ENCODE results near the gene SAA1.
A peak's percentile ranks its signal among the peaks of the same experiment; 100 is the strongest.
"Not testable (repeated sequence)": the region's sequence is repeated elsewhere in the genome, so short reads cannot be mapped to it uniquely, and the experiment has no call there.

SAA1 gene

DNA sequence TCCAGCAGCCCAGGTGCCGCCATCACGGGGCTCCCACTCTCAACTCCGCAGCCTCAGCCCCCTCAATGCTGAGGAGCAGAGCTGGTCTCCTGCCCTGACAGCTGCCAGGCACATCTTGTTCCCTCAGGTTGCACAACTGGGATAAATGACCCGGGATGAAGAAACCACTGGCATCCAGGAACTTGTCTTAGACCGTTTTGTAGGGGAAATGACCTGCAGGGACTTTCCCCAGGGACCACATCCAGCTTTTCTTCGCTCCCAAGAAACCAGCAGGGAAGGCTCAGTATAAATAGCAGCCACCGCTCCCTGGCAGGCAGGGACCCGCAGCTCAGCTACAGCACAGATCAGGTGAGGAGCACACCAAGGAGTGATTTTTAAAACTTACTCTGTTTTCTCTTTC lies at the start of gene SAA1:
SAA1 (plus strand) TSS at position 316 of the 400 bp plus-strand sequence. CDS start 624 bp downstream, outside the sequence.
- DNase-seq = no peak

DNA sequence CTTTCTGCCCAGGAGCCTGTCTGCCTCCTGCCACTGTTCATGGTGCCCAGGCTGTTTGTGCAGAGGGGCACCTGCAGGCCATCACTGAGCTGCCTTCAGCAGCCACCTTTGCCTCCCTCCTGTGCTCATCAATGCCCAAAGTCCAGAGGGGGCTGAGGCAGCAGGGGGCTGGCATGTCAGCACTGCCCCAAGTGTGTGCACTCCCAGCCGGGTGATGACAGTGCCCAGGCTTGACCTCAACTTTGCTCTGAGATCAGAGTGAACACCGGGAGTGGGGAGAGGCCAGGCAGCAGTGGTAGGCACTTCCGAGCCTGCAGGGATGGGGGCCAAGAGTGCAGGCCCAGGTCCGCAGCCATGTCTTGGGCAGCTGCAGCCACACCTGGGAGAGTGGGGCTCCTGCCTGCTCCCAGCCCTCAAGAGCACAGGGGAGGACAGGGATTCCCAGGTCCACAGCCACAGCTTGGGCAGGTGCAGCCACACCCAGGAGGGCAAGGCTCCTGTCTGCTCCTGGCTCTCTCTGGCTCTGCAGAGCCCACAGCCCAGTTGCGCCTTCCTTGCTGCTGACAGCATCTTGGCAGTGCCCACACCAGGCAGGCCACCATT lies 44.7 kb upstream of the SAA1 start:
- no peak for DNase-seq

DNA sequence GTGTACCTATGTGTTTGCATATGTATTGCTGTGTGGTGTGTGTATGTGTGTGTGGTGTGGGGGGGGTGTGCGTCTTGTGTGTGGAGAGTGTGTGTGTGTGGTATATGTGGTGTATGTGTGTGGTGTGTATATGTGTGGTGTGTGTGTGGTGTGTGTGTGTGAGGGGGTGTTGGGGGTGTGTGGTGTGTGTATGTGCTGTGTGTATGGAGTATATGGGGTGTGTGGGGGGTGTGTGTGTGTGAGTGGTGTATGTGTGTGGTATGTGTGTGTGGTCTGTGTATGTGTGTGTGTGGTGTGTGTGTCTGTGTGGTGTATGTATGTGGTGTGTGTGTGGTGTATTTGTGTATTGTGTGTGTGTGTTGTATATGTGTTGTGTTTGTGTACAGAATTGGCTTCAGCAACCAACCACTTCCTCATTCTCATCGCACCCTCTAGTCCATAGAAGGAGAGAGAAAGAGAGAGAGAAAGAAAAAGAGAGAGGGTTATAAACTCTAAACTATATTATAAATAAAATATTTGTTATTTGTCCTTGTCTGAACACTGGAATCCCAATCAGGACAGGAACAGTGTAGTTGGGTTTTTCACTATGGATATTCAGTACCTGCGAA lies 43.1 kb upstream of the SAA1 start:
- no peak for DNase-seq

DNA sequence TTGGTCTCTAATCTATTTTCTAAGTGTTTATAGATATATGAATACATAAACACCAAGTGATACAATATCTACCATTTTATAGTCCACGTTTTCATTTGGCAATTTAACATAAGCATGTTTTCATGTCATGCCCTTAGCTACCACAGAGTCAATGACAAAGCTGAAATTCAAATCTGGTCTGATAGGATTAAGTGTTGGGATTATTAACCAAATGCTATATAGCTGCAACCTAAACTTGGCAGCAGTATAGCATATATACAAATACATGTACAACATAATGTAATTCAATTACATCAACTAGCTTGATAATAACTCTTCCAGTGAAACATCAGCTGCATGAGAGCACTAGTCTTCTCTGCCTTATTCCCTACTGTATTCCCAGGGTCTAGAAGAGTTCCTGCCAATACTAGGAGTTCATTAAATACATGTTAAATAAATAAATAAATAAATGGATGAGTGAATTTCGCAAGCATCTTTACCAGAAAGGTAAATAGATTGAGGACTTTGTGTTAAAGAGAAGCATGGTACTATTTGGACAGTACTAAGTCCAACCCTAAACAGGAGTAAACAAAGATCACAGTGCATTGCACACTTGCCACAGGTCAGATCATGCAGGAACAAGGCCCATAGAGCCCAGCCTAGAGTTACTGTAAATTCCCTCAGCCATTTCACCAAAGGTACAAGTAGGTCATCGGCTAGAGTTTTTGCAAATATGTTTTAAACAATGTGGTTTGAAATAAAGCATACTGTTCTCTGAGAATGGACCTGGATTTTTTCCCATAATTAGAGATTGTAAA lies 42.3 kb upstream of the SAA1 start:
- DNase-seq = no peak

DNA sequence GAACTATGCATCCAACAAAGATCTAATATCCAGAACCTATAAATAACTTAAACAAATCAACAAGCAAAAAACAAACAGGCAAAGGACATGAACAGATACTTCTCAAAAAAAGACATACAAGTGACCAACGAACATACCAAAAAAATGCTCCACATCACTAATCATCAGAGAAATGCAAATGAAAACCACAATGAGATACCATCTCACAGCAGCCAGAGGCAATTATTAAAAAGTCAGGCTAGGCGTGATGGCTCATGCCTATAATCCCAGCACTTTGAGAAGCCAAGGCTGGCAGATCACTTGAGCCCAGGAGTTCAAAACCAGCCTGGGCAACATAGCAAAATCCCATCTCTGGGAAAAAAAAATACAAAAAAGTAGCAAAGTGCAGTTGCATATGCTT lies 40.2 kb upstream of the SAA1 start:
- DNase-seq = no peak

DNA sequence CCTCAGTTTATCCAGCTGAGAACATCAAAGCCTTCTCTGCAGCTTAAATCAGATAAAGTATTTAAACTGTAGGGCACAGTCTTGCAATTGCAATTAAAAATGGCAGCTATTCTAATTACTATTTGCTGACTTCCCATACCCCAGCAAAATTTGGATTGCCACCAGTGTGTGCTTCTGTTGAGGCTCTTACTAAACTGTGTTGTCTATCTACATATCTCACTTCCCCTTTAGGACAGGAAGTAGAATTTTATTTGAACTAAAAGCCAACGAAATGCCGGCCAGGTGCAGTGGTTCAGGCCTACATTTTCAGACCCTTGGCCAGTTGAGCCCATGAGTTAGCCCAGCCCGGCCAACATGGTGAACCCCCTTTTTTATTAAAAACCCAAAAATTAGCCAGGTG lies 36.6 kb upstream of the SAA1 start:
- DNase-seq = no peak

DNA sequence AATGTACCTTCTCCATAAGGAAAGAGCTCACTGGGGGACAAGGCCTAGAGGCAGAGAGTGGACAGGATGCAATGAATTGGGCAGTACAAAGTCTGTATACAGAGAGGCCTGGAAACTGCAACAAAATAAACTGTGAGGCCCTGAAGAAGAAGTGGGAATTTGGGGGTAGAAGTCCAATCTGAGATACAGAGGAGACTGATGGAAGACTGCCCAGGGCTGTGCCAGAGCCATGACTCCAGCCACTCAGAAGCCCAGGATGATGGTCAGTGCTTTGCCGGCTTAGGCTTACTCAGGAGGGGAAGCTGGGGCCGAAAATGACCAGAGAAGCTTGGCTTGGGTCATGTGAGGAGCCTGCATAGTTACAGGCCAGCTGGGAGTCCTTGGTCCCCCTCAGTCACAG lies 35.2 kb upstream of the SAA1 start:
- DNase-seq = no peak

DNA sequence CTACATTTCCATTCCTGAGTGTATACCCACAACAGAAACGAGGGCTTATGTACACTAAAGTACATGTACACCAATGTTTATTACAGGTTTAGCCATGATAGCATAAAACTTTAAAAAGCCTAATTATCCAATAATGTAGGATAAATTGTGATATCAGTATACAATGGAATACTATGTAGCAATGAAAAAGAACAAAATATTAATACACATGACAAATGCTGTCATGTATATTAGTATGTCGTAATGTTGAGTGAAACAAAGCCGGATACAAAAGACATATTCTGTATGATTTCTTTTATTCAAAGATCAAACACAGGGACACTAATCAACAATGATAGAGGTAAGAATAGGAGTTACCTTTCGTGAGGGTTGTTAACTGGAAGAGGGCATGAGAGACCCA lies 32.2 kb upstream of the SAA1 start:
- DNase-seq = no peak

DNA sequence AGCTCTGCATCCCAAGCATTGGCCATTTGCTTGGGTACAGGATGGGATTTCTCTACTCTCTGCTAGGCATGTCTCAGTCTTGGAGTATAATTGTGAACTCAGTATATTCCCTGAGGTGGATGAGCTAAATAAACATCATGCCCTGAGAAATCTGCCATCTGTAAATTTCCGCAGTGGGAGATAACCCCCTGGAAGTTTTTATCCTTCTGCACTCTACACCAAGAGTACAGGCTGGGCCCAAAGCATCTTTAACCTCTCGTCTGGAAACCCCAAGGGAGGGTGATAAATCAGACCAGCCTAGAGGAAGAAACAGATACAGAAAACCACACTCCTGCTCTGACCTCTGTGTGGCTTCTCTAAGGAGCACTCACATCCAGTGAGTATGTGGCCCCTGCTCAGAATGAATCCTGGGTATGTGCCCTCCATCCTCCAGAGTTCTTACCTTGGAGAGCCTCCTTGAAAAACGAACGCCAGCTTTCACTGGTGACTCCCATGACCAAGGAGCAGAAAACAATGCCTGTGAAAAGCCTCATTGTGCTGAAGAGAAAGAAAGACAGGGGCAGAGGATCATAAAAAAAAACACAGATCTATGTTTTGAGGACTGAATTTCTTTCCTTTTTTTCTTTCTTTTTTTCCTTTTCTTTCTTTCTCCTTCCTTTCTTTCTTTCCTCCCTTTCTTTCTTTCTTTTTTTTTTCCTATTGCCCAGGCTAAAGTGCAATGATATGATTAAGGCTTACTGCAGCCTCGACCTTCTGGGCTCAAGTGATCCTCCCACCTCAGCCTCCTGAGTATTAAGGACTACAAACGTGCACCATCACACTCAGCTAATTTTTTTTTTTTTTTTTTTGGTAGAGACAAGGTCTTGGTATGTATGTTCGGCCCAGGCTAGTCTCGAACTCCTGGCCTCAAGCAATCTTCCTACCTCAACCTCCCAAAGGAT lies 30.4 kb upstream of the SAA1 start:
- no peak for DNase-seq

DNA sequence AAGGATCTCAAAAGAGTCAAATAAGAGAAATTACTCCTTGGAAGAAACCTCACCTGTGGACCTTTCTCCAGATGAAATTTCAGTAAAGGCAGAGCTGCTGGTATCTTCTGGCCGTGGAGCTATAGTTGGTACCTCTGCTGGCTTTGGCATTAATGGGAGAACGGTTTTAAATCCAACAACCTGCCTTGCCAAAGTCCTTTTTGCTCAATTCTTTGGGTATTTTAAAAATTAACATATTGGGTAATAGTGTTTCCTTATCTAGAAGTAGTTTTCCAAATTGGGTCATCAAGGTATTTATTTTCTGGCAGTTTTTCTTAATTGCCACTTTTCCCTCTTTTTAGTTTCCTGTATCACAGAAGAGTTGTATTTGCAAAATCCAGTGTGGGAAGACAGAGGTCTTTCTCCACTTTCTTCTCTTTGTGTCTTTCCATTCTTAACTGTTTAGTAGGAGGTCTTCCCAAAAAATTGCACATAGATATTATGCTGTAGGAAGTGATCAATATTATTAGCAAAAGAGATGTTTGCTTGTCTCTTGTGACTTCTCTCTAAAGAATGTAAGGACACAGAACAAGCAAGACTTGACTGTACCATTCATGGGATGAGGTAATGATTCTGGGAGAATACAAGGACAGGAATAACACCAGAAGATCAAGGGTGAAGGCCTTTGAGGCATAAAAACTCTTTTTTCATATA lies 29.3 kb upstream of the SAA1 start, which contains the start of gene SAA4:
SAA4 (minus strand) TSS at position 139 of the 693 bp plus-strand sequence. CDS start 876 bp downstream, outside the sequence.
- DNase-seq = no peak

DNA sequence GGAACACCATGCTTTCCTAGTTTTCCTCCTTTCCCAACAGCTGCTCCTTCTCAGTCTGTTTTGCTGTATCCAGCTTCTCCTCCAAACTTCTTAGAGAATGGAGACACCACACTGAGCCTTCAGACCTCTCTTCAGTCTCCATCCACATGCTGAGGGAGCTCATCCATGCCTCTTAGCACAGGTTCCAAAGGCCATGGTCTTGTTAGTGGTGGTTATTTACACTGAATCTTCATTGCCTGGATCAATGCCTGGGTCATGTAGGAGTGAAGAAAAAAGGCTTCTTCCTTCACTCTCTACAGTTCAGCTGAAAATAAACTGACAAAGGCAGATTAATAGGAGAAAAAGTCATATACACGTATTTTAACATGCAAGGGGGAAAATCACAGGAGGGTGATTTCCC lies 26.4 kb upstream of the SAA1 start:
- DNase-seq = no peak

DNA sequence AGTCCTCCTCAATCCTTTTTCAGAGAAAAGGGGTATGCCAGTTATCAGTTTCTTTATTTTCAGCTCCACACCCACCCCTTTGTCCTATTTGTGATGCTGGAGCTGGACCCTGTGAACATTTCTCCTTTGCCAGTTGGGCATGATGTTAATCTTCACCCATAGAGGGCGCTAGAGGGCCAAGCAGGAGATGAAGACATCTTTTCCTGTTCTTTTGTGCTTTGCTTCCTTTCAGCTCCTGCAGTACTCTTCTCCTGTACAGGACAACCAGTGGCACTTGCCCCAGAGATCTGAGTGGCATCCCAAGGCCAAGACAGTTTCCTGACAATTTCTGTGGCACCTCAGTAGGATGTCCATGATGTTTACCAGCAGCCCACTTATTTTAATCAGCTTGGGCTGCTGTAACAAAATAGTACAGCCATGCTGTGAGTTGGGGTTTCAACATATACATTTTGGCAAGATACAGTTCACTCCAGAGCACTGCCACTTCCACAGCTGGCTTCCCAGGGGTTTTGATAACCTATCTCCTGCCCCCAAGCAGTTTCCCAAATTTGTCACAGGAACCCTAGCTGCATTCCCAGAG lies 22.2 kb upstream of the SAA1 start:
- peak; percentile 5 for DNase-seq

DNA sequence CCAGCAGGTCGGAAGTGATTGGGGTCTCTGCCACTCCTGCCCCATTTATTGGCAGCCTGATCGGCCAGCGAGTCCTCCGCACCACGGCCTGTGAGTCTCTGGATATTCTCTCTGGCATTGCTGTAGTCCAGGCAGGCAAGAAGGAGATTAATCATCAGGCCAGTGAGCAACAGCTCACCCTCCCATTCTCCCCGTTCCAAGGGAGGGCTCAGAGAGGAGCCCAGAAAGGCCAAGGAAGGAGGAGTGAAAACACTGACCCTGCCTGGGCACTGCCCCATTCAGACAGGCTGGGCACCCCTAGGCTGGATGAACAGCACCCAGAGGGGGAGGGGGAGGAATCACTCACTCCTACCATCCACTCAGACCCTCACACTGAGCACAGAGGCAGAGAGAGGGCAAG lies 20.7 kb upstream of the SAA1 start:
- no peak for DNase-seq

DNA sequence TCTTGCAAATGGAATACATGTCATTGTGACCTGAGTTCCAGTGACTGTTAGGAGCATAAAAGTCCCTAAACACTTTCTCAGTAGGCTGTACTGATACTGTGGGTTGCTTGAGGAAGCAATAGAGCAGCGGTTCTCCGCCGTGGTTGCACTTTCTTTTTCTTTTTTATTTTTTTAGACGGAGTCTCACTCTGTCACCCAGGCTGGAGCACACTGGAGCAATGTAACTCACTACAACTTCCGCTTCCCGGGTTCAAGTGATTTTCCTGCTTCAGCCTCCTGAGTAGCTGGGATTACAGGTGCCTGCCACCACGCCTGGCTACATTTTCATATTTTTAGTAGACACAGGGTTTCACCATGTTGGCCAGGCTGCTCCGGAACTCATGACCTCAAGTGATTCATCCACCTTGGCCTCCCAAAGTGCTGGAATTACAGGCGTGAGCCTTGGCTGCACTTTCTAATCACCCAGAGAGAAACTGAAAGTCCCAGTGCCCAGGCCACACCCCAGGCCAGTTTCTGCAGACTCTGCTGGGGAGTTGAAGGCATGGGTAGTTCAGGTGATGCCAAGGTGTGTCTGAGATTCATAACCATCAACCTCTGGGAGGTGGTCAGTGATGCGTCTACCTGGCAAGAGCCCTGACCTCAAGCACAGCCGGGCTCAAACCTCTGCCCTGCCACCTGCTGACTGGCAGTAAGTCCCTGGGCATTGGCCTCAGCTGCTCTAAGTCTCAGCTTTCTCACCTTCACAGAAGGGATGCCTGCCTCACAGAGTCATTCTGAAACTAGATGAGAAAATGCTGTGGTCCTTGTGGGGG lies 19.5 kb upstream of the SAA1 start:
- not testable (repeated sequence) for DNase-seq

DNA sequence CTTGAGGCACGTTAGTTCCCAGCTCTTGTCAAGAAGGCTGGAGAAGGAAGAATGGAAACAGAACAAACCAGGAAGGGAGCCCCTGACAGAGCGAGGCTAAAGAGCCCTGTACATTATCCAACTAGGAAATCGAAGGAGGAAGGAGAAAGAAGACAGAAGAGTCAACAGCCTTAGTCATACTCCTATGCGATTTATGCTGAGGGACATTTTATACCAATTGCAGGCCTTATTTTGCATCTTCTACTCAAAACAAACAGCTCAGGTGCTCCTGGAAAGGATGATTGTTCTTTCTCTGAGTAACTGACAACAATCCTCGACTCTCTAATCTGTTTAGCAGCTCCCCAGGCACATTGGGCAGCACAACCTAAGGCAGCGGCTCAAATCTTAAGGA lies 18.9 kb upstream of the SAA1 start:
- DNase-seq = not testable (repeated sequence)

DNA sequence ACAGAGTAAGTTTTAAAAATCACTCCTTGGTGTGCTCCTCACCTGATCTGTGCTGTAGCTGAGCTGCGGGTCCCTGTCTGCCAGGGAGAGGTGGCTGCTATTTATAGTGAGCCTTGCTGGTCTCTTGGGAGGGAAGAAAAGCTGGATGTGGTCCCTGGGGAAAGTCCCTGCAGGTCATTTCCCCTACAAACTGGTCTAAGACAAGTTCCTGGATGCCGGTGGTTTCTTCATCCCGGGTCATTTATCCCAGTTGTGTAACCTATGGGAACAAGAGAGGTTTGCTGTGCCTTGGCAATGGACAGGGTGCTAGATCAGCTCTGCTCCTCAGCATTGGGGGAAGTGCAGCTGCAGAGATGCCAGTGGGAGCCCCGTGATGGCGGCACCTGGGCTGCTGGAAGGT lies 17.5 kb upstream of the SAA1 start, which contains the start of gene SAA2:
SAA2 (minus strand) TSS at position 108 of the 400 bp plus-strand sequence. CDS start 657 bp downstream, outside the sequence.
- no peak for DNase-seq

DNA sequence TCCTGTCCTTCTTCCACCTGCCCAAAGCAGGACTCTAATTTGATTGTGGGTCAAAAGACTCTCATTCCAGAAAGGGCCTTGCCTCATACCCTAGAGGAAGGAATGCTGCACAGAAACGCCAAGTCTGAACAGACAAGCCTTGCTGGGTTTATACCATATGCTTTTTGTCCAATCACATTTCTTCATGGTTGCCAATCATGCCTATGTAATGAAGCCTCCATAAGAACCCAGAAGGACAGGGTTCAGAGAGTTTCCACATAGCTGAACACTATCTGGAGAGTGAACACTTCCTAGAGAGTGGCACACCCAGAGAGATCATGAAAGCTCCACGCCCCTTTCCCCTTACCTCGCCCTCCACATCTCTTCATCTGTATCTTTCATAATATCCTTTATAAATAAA lies 12.8 kb upstream of the SAA1 start:
- no peak for DNase-seq

DNA sequence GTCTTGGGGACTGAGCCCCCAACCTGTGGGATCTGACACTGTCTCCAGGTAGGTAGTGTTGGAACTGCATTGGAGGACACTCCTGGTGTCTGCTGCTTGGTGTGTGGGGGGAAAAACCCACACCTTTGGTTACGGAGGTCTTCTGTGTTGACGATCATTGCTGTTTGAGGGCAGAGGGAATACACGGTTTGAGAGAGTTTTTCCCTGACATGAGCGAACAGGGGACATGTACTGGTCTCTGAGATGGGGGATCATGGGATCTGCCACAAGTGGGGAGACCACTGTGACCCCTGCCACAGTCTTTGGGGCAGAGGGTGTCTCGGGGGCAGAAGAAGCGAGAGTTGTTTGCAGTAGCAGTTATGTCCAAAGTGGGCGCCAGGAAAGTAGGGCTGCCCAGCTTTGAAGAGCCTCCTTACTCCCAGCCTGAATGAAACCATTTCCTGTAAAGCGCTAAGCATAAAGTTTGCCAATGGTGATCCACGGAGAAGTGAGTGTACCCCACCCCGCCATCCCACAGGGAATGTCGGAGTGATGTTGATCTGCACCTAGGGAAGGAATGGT lies 12.2 kb upstream of the SAA1 start:
- no peak for DNase-seq

DNA sequence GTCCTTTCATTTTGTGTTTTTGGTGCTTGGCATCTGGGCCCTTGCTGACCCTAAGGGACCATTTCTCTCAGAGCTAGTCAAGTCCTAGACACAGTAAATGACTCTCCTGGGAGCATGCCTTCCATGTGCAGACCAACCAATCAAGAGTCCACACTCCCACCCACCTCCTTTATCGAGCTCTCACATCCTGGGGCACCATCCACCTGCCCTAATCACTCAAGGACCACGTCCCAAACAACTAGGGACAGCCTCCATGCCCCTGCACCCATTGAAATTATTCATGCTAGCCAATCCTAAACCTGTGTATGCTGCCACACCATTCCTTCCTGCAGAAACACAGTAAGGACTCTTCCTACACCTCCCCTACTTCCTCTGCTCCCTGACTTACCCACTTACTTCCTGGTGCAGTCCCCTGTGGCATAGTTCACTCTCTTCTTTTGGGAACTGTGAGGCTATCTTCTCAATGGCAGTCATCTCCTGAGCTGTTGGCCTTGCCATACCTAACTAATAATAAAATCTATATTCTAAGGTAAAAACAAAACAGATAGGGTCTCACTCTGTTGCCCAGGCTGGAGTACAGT lies 11.2 kb upstream of the SAA1 start:
- DNase-seq = no peak

DNA sequence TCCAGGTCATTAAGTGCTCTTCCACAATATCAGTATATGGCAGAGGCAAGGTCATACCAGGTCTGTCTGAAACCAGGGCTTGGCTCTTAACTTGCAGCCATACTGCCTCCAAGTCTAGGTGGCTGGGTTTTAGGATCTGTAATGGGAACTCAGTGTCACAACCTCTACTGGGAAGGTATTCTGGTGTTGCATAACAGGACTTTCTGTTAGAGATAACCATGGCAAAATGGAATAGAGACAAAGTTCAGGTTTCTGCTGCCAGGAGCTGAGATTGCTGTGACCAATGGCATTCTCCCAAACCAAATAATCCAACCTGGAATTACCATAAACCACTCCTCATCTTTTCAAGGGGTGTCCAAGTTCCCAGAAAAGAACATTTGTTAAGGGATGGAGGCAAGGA lies 6.8 kb upstream of the SAA1 start:
- DNase-seq = no peak
